GM13977 (cell line): Measurements from ENCODE around the gene MTUS2.

Source experiments
- DNase-seq: peaks from one replicate; pipeline ENCODE4 v3.0.0; 2012; ENCODE audit warnings: low spot score
- CTCF ChIP-seq: IDR thresholded peaks from 2 replicates; pipeline ENCODE4 v1.5.1; 2012; ENCODE audit warnings: mild to moderate bottlenecking, control low read depth; ENCODE audit not compliant: insufficient read depth; ENCODE audit errors: extremely low read depth, missing control alignments
- in situ Hi-C: fragments of 300-500 bp; cut with MboI; formaldehyde crosslinking; loops from one replicate; pipeline ENCODE4 v1.12.0; 2022; ENCODE audit warnings: low sequenced_read_pairs, low pct_unique_long_range_greater_than_20kb, mixed read lengths, inconsistent platforms; ENCODE audit not compliant: unreplicated experiment

MTUS2 gene

GRCh38 chr13:29125191-29125933, 305.2 kb downstream of the MTUS2 start:
- in situ Hi-C loops = no loop called here
- no peak for TF ChIP-seq CTCF
- peak; percentile 34 for DNase-seq

- peak; percentile 30 for DNase-seq
- in situ Hi-C loops = no loop called here
- TF ChIP-seq CTCF = no peak
These were observed 305.8 kb downstream of the MTUS2 start for GRCh38 chr13:29125934-29126424.

GRCh38 chr13:29129616-29130015, 309.5 kb downstream of the MTUS2 start:
- peak; percentile 9 for DNase-seq
- in situ Hi-C loops = no loop called here

GRCh38 chr13:29131159-29131558, 311.0 kb downstream of the MTUS2 start:
- no peak for TF ChIP-seq CTCF
- no peak for DNase-seq
- in situ Hi-C loops = no loop called here

More at GRCh38 chr13:29129616-29130015, 309.5 kb downstream of the MTUS2 start:
- TF ChIP-seq CTCF = no peak

GRCh38 chr13:29131881-29132668, 311.9 kb downstream of the MTUS2 start:
- DNase-seq = no peak
- no peak for TF ChIP-seq CTCF
- in situ Hi-C loops = no loop called here

- no peak for DNase-seq
- in situ Hi-C loops = no loop called here
- no peak for TF ChIP-seq CTCF
These were observed 316.2 kb downstream of the MTUS2 start for GRCh38 chr13:29136341-29136740.
